Measurements from ENCODE around the gene TECR. TPM values are rescaled to one million over a fixed set of nuclear protein-coding genes. Genes with fewer than 3 reads are reported as not detected.

TECR gene
- total and polyA plus RNA-seq, 2 of the 13 experiments (the other 11 are each of a cell fraction or from before 2014, with no cell fraction given) = 54.9 to 121 TPM

DNA sequence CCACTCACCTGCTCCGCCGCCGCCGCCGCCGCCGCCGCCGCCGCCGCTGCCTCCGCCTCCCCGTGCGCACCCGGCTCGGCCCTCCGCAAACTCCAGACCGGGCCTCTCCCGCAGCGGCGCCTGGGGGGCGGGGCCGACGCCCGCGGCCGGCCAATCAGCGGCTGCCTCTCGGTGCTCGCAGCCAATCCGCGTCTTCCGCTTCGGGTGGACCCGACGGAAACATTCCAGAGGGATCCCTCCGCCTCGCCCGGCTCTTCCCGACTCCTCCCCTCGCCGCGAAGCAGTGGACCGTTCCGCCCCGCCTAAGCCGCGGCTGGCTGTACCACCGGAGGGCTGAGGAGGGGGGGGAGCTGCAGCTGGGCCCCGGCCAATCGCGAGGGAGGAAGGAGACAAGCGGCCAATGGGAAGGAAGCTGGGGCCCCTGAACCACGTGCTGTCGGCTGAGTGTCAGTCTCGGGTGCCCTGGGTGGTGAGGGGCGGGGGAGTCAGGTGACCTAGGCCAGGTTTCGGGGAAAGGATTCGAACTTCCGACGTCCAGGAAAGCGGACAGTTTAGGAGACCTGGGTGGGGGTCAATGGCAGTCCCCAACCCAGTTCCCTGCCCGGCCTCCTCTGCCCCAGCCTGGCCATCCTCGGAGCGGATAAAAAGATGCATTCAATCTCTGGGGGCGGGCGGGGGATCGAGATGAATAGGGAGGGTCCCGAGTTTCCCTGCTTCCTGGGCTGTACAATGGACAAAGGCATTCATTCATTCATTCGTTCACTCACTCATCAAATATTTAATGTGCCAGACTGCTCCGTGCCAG, 33.2 kb upstream of the TECR start, which contains the start of gene GIPC1 (continued):
- TF ChIP-seq, protein P1, sequence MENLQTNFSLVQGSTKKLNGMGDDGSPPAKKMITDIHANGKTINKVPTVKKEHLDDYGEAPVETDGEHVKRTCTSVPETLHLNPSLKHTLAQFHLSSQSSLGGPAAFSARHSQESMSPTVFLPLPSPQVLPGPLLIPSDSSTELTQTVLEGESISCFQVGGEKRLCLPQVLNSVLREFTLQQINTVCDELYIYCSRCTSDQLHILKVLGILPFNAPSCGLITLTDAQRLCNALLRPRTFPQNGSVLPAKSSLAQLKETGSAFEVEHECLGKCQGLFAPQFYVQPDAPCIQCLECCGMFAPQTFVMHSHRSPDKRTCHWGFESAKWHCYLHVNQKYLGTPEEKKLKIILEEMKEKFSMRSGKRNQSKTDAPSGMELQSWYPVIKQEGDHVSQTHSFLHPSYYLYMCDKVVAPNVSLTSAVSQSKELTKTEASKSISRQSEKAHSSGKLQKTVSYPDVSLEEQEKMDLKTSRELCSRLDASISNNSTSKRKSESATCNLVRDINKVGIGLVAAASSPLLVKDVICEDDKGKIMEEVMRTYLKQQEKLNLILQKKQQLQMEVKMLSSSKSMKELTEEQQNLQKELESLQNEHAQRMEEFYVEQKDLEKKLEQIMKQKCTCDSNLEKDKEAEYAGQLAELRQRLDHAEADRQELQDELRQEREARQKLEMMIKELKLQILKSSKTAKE (CRISPR knock-in tag; IDR thresholded peaks at IDR 0.05; ENCODE audit: borderline replicate concordance) = peak; percentile 87
- TF ChIP-seq RFXAP (CRISPR knock-in tag; IDR thresholded peaks at IDR 0.05; ENCODE audit: borderline replicate concordance) = peak; percentile 98
- no peak for TF ChIP-seq SP1 (IDR thresholded peaks at IDR 0.05)
- peak; percentile 90 for TF ChIP-seq SP1 (CRISPR knock-in tag; IDR thresholded peaks at IDR 0.05)
- no peak for TF ChIP-seq ZNF674 (CRISPR knock-in tag; IDR thresholded peaks at IDR 0.05; ENCODE audit: low read depth)
- TF ChIP-seq ZFP37 (CRISPR knock-in tag; IDR thresholded peaks at IDR 0.05; ENCODE audit: borderline replicate concordance) = no peak; the same call in 1 of the 2 replicates
- TF ChIP-seq TOPORS (CRISPR knock-in tag; IDR thresholded peaks at IDR 0.05) = peak; percentile 64; the same call in 1 of the 2 replicates
- TF ChIP-seq, protein P2, sequence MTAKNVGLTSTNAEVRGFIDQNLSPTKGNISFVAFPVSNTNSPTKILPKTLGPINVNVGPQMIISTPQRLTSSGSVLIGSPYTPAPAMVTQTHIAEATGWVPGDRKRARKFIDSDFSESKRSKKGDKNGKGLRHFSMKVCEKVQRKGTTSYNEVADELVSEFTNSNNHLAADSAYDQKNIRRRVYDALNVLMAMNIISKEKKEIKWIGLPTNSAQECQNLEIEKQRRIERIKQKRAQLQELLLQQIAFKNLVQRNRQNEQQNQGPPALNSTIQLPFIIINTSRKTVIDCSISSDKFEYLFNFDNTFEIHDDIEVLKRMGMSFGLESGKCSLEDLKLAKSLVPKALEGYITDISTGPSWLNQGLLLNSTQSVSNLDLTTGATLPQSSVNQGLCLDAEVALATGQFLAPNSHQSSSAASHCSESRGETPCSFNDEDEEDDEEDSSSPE (CRISPR knock-in tag; IDR thresholded peaks at IDR 0.05) = peak; percentile 87
- peak; percentile 67; the same call in 1 of the 2 replicates for TF ChIP-seq SOX5 (CRISPR knock-in tag; IDR thresholded peaks at IDR 0.05; ENCODE audit: borderline replicate concordance)
- TF ChIP-seq, protein P3, sequence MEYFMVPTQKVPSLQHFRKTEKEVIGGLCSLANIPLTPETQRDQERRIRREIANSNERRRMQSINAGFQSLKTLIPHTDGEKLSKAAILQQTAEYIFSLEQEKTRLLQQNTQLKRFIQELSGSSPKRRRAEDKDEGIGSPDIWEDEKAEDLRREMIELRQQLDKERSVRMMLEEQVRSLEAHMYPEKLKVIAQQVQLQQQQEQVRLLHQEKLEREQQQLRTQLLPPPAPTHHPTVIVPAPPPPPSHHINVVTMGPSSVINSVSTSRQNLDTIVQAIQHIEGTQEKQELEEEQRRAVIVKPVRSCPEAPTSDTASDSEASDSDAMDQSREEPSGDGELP (IDR thresholded peaks at IDR 0.05; ENCODE audit: borderline replicate concordance, low read depth) = peak; percentile 93
- TF ChIP-seq, protein P4, sequence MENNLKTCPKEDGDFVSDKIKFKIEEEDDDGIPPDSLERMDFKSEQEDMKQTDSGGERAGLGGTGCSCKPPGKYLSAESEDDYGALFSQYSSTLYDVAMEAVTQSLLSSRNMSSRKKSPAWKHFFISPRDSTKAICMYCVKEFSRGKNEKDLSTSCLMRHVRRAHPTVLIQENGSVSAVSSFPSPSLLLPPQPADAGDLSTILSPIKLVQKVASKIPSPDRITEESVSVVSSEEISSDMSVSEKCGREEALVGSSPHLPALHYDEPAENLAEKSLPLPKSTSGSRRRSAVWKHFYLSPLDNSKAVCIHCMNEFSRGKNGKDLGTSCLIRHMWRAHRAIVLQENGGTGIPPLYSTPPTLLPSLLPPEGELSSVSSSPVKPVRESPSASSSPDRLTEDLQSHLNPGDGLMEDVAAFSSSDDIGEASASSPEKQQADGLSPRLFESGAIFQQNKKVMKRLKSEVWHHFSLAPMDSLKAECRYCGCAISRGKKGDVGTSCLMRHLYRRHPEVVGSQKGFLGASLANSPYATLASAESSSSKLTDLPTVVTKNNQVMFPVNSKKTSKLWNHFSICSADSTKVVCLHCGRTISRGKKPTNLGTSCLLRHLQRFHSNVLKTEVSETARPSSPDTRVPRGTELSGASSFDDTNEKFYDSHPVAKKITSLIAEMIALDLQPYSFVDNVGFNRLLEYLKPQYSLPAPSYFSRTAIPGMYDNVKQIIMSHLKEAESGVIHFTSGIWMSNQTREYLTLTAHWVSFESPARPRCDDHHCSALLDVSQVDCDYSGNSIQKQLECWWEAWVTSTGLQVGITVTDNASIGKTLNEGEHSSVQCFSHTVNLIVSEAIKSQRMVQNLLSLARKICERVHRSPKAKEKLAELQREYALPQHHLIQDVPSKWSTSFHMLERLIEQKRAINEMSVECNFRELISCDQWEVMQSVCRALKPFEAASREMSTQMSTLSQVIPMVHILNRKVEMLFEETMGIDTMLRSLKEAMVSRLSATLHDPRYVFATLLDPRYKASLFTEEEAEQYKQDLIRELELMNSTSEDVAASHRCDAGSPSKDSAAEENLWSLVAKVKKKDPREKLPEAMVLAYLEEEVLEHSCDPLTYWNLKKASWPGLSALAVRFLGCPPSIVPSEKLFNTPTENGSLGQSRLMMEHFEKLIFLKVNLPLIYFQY (CRISPR knock-in tag; IDR thresholded peaks at IDR 0.05; ENCODE audit: borderline replicate concordance) = 0 out of 2 replicates have a peak, but pooled peaks have one; percentile 48
- peak; percentile 59; the same call in 1 of the 2 replicates for TF ChIP-seq NR2C2 (CRISPR knock-in tag; IDR thresholded peaks at IDR 0.05; ENCODE audit: borderline replicate concordance)
- no peak for TF ChIP-seq SMAD3 (CRISPR knock-in tag; IDR thresholded peaks at IDR 0.05)
- TF ChIP-seq ZNF160 (CRISPR knock-in tag; IDR thresholded peaks at IDR 0.05) = 0 out of 2 replicates have a peak, but pooled peaks have one; percentile 60
- TF ChIP-seq AHR (CRISPR knock-in tag; IDR thresholded peaks at IDR 0.05) = no peak
- TF ChIP-seq ZNF772 (CRISPR knock-in tag; IDR thresholded peaks at IDR 0.05) = 0 out of 2 replicates have a peak, but pooled peaks have one; percentile 59
- peak; percentile 79 for TF ChIP-seq YEATS4 (CRISPR knock-in tag; IDR thresholded peaks at IDR 0.05; ENCODE audit: borderline replicate concordance)
- TF ChIP-seq, protein P5, sequence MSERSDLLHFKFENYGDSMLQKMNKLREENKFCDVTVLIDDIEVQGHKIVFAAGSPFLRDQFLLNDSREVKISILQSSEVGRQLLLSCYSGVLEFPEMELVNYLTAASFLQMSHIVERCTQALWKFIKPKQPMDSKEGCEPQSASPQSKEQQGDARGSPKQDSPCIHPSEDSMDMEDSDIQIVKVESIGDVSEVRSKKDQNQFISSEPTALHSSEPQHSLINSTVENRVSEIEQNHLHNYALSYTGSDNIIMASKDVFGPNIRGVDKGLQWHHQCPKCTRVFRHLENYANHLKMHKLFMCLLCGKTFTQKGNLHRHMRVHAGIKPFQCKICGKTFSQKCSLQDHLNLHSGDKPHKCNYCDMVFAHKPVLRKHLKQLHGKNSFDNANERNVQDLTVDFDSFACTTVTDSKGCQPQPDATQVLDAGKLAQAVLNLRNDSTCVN (CRISPR knock-in tag; IDR thresholded peaks at IDR 0.05; ENCODE audit: borderline replicate concordance) = 0 out of 2 replicates have a peak, but pooled peaks have one; percentile 62
- TF ChIP-seq CHD2 (IDR thresholded peaks at IDR 0.05; ENCODE audit: low read depth, low read length) = peak; percentile 66; the same call in 1 of the 2 replicates
- TF ChIP-seq RAD51 (IDR thresholded peaks at IDR 0.05; ENCODE audit: borderline replicate concordance) = peak; percentile 88
